GM18517 (cell line): ENCODE data around the gene PTPA.

Experiments
- ATAC-seq: cut with Tn5 transposase; IDR thresholded peaks from one replicate; pipeline ENCODE4 v1.9.1; 2021; ENCODE audit warnings: mild to moderate bottlenecking, moderate library complexity; ENCODE audit not compliant: unreplicated experiment

Gene PTPA

DNA sequence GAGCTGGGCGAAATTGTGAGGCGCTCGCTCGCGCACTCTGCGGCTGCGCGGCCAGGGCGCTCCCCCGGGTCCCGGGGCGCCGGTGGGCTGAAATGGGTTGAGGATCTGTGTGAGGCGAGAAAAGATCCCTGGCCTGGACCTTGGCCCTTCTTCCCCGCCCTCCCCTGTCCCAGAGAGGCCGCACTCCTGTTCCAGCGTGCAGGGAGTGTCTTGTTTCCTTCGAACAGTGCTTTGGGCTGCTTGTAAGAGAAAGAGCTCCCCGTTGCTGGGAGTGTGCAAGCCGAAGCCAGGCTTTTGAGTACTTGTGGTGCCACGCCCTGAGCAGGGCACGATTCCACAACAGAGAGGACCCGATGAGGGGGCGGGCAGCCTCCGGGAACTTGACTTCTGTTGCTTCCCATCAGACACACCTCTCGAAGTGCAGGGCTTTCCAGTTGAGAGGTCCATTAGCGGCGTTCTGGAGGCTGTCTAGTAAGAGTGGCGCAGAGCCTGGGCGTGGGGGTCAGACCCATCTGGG lies 29.8 kb upstream of the PTPA start:
- no peak for ATAC-seq

DNA sequence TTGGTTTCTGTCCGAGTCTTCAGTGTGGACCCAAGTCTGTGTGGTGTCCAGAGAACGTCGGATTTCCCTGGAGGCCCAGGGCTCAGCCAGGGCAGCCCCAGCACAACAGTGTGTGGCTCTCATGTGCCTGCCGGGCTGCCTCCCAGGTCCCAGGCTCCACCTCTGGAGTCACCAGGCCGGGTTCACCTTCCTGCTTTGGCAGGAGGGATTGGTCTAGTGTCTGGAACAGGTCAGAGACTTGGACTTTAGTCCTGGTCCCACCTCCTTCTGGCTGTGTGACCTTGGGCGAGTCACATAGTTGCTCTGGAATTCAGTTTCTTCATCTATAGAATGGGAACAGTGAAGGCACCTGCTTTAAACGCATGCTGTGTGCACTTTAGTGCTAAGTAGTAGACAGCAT lies 27.1 kb upstream of the PTPA start:
- ATAC-seq: no peak

DNA sequence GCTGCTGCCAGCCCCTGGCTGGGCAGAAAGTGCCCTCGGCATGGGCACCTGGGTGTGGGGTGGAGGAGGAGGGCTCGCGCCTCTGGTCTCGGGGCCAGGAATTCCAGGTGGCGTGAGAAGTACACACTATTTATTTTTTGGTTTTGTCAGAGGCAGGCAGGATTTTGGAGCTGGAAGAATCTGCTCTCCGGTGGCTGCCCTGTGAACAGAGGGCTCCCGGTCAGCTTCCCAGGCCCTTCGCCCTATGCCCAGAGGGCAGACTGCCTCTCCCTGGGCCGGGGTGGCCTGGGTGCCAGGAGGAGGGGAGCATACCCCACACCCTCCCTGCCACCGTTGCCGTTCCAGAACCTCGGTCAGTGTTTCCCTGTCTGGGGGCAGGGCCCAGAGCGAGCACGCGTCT lies 22.0 kb upstream of the PTPA start:
- ATAC-seq: no peak

DNA sequence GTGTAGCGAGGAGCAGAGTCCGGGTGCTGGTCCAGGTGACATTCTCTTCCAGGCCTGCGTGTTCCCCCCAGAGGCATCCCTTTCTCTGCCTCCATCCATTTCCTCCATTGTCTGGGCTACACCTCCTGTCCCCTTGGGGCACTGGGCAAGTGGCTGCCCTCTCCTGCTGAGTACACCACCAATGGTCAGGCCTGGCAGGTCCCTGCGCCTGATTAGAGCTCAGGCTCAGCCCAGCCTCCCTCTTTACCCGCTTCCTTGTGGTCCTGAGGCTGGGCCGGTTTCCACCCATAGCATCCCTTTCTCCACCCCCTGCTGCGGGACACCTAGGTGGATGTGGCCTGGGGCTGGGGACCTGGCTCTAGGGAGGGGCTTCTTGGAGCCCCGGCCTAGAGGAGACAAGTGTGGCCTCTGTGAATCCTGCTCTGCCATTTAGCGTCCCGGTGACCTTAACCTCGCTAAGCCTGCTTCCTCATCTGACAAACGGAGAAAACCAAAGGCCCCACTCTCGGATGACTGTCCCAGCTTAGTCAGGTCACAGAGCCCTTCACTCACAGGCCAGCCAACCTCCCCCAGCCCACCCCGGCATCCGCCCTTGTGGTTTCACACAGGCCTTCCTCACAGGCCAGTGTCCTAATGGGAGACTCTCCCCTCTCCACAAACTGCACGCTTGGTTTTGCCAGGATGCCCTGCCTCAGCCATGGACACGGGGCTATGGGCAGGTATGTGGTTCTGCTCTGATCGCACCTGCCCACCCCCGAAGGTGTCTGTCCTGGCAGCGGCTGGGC lies 17.4 kb upstream of the PTPA start:
- no peak for ATAC-seq

DNA sequence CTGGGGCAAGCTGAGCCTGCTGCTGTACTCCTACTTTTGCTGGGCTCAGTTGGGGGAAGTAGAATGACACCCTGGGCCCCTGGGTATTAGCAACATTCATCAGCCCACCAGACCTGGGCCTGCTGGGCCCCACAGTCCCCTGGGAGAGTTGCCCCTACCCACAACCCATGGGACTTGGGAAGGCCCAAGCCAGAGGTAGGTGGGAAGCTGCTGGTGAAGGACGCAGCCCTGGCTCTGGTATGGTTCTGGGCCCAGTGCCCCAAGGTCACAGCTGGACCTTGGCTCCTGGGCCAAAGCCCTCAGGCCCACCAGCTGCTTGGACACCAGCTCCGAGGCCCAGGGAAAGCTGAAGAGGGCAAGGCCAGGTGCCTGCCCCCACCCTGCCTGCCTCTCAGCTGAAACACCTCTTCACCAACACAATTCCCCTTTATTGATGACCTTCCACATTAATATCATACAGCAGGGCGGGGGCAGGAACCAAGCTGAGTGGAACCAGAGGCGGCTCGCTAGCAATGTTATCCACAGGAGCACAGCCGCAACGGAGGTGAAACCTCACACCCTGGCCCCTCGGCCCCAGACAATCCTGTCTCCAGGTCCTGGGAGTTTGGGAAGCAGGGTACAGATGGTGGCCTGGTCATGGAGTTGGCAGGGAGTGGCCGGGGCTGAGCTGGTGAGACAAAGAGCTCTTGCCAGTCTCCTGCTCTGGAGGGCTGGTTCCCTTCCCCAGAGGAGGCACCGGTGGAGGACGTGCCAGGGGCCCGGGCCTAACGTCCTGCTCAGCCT lies 16.6 kb upstream of the PTPA start:
- ATAC-seq: no peak

DNA sequence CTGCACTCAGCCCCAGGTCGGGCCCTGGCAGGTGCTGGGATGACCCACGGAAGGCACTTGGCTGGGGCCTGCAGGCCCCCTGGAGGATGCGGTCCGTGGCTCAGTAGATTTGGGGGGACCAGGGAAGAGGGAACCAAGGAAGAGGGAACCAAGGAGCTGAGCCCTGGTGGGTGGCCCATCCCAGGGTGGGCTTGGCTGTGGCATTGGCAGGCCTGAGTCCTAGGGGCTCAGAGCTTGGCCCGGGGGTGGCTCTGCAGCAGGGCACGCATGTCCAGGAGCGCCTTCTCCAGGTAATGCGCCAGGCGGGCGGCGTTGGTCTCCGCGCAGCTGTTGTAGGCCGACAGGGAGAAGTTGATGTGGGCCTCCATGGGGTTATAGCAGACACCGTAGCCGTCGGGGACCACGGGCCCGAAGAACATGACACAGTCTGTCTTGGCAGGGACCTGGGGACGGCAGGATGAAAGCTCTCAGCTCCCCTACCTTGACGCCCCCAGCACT lies 16.0 kb upstream of the PTPA start:
- ATAC-seq: no peak

DNA sequence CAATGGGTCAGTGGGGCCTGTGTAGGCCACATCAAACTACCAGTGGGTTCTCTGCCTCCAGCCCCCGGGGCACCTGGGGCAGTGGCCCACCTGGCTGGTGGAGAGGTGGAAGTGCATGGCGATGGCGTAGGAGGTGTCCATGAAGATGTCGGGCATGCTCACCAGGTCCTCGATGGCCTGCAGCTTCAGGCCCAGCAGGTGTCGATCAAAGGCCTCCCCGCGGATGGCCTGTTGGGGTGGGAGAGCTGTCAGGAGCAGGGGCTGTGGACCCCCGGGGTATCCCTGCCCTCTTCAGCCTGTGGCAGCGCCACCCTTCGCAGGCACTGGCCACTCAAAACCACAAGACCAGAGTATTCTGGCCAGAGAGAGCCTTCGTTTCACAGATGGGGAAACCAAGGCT lies 15.3 kb upstream of the PTPA start:
- no peak for ATAC-seq

DNA sequence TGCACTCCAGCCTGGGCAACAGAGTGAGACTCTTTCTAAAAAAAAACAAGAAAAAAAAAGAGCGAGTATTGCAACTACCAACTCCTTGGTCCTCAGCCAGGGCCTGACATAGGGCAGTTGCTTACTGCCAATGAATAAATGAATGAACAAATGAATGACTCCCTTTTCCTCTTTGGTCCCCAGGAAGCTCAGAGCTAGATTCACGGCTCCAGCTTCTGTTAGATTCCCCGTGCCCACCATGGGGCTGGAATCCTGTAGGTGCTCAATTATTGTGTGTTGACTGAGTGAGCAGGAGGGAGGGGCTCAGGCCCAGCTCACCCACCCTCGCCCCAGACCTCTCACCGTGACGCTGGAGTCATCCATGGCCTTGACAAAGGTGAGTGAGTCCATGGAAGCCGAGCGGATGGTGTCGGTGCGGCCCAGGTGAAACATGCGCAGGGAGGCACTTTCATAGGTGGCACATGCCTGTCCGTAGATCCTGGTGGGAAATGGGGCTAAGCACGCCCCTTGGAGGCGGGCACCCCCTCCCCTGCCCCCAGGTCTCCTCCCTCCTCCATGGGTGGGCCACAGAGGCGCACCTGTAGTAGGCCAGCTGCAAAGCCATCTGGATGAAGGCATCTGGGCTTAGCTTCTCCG lies 13.4 kb upstream of the PTPA start:
- no peak for ATAC-seq

DNA sequence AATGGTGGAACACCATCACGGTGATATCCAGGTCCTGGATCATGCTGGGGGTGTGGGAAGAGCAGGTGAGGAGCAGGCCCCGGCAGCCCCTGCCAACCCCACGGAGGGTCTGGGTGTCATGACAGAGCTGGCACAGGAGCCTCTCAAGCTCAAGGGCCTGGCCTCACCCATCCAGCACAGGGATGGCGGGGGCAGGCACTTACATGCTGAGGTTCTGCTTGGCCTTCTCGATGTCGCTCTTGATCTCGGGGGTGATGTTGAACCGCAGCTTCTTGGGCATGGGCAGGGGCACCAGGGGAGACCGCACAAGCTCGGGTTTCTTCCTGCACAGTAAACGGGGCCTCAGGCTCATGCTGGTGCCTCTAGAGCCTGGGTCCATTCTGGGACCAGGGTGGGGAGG lies 12.9 kb upstream of the PTPA start:
- ATAC-seq: no peak

DNA sequence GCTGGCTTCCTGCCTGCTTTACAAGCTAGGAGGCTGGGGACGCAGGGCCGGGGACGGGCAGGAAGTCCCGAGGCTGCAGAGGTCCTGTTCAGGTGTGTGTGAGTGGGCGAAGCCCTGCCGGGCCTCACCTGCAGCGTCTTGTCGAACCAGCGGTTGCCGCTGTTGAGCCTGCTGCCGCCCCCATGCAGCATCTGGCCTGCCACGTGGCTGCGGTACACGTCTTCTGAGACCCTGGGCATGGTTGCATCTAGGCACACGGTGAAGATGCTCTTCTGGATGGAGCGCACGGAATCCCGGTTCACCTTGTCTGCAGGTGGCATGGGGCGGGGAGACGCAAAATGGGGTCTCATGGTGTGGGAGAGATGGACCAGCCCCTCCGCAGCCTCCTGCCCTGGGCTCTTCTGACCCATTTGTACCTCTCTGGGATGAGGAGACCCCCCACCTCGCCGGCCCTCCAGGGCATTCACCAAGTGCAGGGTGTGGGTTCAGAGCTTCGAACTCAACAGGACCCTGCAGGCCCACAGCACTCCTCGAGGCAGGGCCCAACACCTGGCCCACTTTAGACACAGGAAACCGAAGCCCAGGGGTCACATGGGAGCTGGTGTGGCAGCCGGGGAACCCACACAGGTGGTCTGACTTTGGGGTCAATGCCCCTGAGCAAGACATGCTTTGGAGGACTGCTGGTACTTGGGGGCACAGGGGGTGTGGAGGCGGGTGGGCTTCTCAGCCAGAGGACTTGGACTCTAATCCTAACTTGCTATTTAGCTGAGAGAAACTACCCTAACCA lies 10.6 kb upstream of the PTPA start:
- ATAC-seq: no peak

DNA sequence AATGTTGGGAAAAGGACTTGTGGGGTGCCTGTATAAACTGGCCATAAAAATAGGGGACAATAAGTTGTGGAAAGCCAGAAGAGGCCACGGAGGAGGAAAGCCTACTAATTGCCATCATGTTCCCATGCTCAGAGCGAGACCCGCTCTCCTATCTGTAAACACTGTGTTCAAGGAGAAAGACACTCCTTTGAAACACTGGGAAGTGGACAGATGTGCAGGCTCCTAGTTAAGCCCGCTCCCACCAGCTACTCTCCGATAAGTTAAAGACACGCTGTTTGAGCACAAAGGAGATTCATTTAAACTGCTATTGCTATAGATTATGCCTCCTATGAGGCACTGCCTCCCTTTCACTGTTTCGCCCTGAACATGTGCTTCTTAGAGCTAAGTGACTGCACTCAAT lies 9.9 kb upstream of the PTPA start:
- ATAC-seq: no peak

DNA sequence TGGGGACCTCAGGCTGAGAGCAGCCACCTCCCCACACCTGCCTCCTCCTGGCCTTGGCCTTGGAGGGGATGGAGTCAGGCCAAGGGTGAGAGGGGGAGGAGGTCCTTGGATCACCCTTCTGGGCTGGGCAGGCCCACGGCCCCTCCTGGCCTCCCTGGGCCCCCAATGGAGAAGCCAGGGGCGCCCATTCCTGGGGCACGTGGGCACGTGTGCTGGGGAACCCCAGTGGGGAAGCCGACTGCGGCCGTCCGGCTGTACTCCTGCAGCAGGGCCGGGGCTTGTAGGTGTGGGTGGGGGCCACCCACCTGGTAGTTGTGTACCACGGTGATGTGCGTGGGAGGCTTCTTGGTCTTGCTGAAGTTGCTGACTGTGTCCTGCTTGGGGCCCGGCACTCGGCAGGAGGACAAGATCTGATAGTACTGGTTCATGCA lies 9.1 kb upstream of the PTPA start:
- no peak for ATAC-seq

DNA sequence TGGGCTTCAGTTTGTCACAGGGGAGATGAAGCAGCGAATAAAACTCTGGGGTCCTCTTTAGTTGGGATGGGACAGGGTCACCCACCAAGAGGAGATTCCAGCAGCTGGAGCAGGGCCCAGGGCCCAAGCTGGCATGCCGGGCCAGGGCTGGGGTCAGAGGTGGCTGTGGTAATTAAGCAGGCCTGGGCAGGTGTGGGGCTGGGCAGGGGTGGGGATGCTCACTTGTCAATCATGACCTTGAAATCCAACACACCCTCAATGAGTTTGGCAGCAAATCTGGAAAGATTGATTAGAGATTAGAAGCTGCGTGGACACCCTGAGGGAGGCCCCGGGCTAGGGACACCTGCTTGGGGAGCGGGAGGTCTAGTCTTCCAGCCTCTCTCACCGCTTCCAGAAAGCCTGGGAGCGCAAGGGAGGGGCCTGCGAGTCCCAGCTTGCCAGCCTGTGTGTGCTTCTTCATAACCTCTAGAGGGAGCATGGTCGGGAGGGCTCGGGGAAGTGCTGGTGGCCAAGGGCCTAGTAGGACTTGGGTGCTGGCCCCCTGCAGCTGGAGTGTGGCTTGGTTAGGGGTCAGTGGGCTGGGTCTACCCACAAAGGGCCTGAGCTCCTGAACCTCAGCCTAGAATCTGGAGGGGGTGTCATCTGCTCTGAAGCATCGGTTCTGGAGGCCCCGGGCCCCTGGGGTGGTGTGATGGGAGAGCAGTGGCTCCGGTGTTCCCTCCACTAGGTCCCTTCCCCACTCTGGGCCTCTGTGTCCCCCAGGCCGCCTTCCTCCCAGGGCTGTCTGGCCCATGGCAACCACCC lies 8.2 kb upstream of the PTPA start:
- no peak for ATAC-seq

DNA sequence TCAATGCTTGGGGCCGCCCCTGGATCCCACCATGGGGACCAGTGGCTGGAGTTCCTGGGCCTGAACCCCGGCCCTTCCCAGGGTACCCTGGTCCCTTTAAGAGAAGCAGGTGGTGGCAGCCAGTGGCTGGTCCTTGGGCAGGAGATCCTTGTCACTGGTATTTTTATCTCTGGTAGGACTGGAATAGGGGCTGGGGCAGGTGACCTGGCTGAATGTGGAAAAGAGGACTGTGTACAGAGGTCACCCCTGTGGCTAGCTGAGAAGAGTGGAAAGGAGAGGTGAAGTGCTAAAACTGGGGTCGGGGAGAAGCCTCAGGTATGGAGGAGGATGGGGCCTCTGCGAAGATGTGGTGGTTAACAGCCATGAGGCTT lies 7.6 kb upstream of the PTPA start:
- no peak for ATAC-seq

DNA sequence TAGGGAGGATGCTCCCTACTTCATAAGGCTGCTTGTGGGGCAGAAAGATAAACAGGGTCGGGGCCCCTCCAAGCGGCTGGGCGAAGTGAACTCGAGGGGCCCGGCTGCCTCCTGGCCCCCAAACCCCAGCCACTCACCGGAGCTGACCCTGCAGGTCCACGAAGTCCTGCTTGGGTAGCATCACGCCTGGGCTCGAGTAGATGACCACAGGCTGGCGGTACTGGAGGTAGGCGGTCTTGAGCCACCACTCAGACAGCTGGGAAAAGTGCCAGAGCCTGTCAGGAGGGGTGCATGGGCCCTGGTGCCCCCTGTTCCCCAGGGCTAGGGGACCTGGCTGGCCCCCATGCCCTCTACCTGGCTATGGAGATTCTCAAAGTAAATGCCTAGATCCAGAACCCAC lies 7.2 kb upstream of the PTPA start:
- ATAC-seq: no peak

DNA sequence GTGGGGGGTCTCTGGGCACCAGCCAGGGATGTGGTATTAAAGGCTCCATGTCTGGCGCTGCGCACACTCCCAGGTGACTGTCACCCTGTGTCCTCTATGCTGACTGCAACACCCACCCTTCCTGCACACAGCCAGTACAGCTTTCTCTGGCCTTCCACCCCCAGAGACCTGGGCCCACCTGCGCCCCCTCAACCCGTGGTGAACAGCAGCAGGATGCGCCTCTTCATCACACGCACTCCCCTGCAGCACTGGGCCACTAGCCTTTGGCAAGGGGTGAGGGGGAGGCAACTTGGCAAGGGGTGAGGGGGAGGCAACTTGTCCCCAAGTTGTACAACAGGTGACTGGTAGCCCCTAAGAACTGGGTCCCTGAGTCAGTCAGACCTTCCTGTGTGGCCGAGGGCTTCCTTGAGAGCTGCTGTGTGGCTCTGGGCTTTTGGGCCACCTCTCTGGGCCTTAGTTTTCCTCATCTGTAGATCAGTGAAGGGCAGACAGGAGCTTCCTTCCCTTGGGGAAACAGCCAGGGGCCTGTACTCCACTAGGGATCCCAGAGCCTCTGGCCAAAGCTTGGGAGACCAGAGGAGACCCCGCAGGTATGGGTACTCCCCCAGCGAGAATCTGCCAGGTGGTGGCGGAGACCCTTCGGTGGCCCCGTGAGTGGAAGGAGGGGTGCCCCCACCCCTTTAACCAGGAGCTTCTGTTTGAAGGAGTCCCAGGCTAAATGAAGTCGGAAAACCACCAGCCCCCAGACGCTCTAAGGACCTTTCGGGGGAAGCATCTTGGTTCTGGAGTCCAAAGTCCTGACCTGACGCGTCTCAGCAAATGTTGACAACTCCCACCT lies 5.1 kb upstream of the PTPA start:
- no peak for ATAC-seq

DNA sequence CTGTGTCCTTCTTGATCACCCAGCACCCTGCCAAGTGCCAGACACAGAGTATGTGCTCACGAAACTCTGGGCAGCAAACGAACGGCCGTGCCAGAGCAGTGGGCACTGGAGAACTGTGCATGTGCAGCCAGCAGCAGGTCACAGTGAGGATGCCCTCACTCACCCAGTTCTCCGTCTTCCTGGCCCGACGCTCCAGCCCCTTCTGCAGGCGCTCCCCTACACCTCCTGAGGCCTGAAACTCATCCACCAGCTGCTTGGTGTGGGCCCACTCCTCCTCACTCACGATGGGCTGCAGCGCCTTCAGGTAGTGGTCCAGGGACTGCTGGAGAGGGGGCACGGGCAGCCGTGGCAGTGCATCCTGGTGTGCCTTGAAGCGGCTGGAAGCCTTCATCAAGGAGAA lies 3.6 kb upstream of the PTPA start:
- ATAC-seq: no peak

DNA sequence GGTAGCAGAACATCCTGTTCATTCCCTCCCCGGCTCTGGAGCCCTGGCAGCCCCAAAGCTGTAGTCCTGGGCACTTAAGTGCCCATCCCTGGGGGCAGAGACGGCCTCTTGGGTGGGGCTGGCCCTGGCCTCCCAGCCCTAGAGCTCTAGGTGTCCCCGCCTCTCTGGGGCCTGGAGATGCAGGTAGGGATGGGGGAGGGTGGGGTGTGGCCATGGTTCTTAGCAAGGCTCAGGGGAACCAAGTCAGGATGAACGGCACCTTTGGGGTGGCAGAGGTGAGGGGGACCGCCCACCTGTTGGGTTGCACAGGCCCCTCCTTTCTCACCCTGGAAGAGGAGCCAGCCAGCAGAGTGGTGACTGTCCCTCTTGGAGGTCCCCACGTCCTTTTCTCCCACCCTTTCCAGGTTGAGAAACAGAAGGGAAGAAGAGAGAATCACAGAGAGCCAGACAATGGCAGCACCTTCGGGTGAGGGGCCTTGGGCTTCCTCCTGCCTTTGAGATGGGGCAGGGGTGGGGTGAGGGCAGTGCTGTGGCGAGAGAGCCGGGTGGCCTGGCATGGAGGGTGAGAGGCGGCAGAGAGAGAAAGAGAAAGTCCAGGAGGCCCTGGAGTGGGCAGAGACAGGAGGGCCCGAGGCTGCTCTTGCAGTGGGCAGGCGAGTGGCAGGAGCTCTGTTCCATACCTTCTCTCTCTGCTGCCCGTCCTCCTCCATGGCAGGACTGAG lies 3.0 kb upstream of the PTPA start:
- no peak for ATAC-seq
